ENCODE results near the gene JPH3.

- TF ChIP-seq CTCF (IDR thresholded peaks at IDR 0.05): no peak
- no peak for TF ChIP-seq POLR2A (IDR thresholded peaks at IDR 0.05)
Measured at GRCh38 chr16:87708881-87709638, 106.8 kb downstream of the JPH3 start.

All from testis (tissue), 2 donors.